22Rv1 (cell line): ENCODE measurements around the gene SIRT1.

Experiments used
- H3K27ac ChIP-seq: fragments of 450-650 bp; 2 replicates; pipeline ENCODE4 v1.5.1; 2017
- CTCF ChIP-seq: fragments of 450-650 bp; IDR thresholded peaks from 2 replicates; pipeline ENCODE4 v1.5.1; 2017; ENCODE audit warnings: mild to moderate bottlenecking
- ZFX ChIP-seq: fragments of 450-650 bp; IDR thresholded peaks from 2 replicates; pipeline ENCODE4 v1.6.1; 2017; ENCODE audit warnings: antibody characterized with exemption, borderline replicate concordance

Gene SIRT1

GRCh38 chr10:67933199-67933598 is 48.7 kb downstream of the SIRT1 start:
- no peak for TF ChIP-seq CTCF
- no peak for TF ChIP-seq ZFX
- H3K27ac ChIP-seq, result no peak overlapping the region

DNA sequence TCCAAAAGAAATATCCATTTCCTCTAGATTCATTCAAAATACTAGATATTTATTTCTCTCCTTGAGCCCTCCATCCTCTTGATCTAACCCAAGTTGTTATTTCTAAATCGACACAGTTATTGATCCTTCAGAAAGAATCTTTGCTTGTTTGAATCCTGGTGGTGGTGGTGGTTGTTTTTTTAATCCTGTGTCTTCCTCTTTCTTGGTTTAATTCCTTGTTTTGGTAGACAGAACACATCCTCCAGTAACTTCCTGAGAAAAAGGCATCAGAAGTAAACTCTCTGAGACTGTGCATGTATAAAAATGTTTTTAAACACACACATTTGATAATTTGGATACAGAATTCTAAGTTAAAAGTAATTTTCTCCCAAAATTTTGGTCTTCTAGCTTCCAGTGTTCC is 49.9 kb downstream of the SIRT1 start:
- TF ChIP-seq ZFX (no peak), CTCF (no peak)
- H3K27ac ChIP-seq, result no peak overlapping the region

- H3K27ac ChIP-seq, result no peak overlapping the region
- TF ChIP-seq CTCF, result no peak
- TF ChIP-seq ZFX, result no peak
Observed at GRCh38 chr10:67935223-67935622, 50.8 kb downstream of the SIRT1 start.

- no peak overlapping the region for H3K27ac ChIP-seq
- TF ChIP-seq ZFX, result no peak
- TF ChIP-seq CTCF, result no peak
Observed at GRCh38 chr10:67936416-67936815, 52.0 kb downstream of the SIRT1 start.

- H3K27ac ChIP-seq, result no peak overlapping the region
Observed at GRCh38 chr10:67943917-67944316, 59.5 kb downstream of the SIRT1 start.

DNA sequence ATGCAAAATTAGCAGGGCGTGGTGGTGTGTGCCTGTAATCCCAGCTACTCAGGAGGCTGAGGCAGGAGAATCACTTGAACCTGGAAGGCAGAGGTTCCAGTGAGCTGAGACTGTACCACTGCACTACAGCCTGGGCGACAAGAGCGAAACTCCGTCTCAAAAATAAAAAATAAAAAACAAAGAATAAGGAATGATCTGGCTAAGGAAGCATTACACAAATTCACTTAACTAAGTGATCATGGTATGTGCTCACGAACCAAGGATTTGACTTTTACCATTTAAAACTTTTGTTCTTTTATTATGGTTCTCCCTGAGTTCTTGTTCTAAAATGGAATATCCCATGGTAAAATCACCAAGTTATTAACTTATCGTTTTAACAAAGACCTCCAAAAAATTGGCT is 71.2 kb downstream of the SIRT1 start:
- H3K27ac ChIP-seq, result no peak overlapping the region
- TF ChIP-seq CTCF (no peak), ZFX (no peak)

More at GRCh38 chr10:67943917-67944316, 59.5 kb downstream of the SIRT1 start:
- TF ChIP-seq ZFX (no peak), CTCF (no peak)

DNA sequence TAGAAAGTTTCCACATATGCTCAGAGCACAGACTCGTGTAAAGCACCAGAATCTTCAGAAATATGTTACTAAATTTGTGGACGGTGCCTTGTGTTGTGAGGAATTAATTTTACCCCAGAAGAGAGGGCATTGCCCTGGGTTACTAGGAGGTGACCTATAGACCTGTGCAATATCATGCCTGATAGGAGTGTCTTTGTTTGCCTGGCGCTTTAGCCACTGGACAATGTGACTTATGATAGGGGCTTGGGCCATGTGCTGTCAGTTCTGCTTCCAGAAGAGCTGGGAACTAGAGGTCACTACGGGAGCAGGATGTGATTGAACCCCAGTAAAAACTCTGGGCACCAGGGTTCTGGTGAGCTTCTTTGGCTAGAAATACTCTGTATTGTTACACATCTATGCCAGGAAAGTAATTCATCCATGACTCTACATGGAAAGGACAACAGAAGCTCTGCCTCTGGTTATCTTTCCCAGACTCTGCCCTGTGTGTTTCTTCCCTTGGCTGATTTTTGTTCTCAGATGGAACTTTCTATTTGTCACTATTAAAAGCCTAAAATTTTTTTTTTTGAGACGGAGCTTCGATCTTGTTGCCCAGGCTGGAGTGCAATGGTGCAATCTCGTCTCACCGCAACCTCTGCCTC is 75.5 kb downstream of the SIRT1 start:
- H3K27ac ChIP-seq, result no peak overlapping the region
- no peak for TF ChIP-seq CTCF
- TF ChIP-seq ZFX, result no peak
